ENCODE results near the gene KCNC1. TPM values are rescaled to one million over a fixed set of nuclear protein-coding genes. Genes with fewer than 3 reads are reported as not detected.

KCNC1 gene
- polyA plus RNA-seq, 1 donor from 2014 or later, result 8.9 TPM

GRCh38 chr11:17770048-17770652 is 35.6 kb downstream of the KCNC1 start:
- Histone ChIP-seq H3K79me2 (replicated peaks; ENCODE audit: insufficient read depth, low read length) (peaks cover 18% of the 10 kb centered on the region), H3K9ac (ENCODE audit: low read length) (no peak overlapping the region), H2AFZ (ENCODE audit: low read depth, low read length) (no peak overlapping the region), H4K20me1 (ENCODE audit: insufficient read depth) (no peaks in the 10 kb centered on the region), H3K9me3 (ENCODE audit: low read length) (no peaks in the 10 kb centered on the region), H3K4me3 (ENCODE audit: low read length) (no peak overlapping the region), H3K4me2 (ENCODE audit: low read length) (no peak overlapping the region), H3K27ac (ENCODE audit: low read length) (no peak overlapping the region), H3K36me3 (ENCODE audit: insufficient read depth, low read length) (no peaks in the 10 kb centered on the region), H3K9me2 (ENCODE audit: insufficient read depth, low read length) (no peaks in the 10 kb centered on the region), H3F3A (ENCODE audit: insufficient read depth, low read length, poor library complexity, severe bottlenecking) (no peaks in the 10 kb centered on the region), H3K27me3 (ENCODE audit: insufficient read depth, low read depth, low read length) (no peaks in the 10 kb centered on the region)
- no peak for TF ChIP-seq CTCF (IDR thresholded peaks at IDR 0.05; ENCODE audit: poor library complexity, severe bottlenecking)
- TF ChIP-seq MXI1 (conservative IDR thresholded peaks at IDR 0.05; ENCODE audit: poor library complexity, severe bottlenecking), result no peak
- TF ChIP-seq REST (IDR thresholded peaks at IDR 0.05; ENCODE audit: borderline replicate concordance), result no peak
- no peak for TF ChIP-seq EP300 (conservative IDR thresholded peaks at IDR 0.05; ENCODE audit: poor library complexity, severe bottlenecking)
- TF ChIP-seq EZH2 (IDR thresholded peaks at IDR 0.05; ENCODE audit: borderline replicate concordance, insufficient read depth, low read length, poor library complexity, severe bottlenecking), result no peak
- TF ChIP-seq RAD21 (conservative IDR thresholded peaks at IDR 0.05), result no peak
- no peak for TF ChIP-seq SMC3 (conservative IDR thresholded peaks at IDR 0.05; ENCODE audit: poor library complexity)
- TF ChIP-seq TAF1 (IDR thresholded peaks at IDR 0.05; ENCODE audit: low read depth), result no peak
- TF ChIP-seq POLR2AphosphoS5 (IDR thresholded peaks at IDR 0.05), result no peak

GRCh38 chr11:17770917-17771316 is 36.3 kb downstream of the KCNC1 start:
- no peaks in the 10 kb centered on the region for H3K27me3 ChIP-seq (ENCODE audit: insufficient read depth, low read depth, low read length)
- H3K9me3 ChIP-seq (ENCODE audit: low read length), result no peaks in the 10 kb centered on the region
- peaks cover 18% of the 10 kb centered on the region for H3K79me2 ChIP-seq (replicated peaks; ENCODE audit: insufficient read depth, low read length)
- H3K27ac ChIP-seq (ENCODE audit: low read length), result no peak overlapping the region
- no peaks in the 10 kb centered on the region for H3K36me3 ChIP-seq (ENCODE audit: insufficient read depth, low read length)
- H3K4me3 ChIP-seq (ENCODE audit: low read length), result no peak overlapping the region
- H3K9ac ChIP-seq (ENCODE audit: low read length), result no peak overlapping the region
- H3F3A ChIP-seq (ENCODE audit: insufficient read depth, low read length, poor library complexity, severe bottlenecking), result no peaks in the 10 kb centered on the region
- H3K4me2 ChIP-seq (ENCODE audit: low read length), result no peak overlapping the region
- H4K20me1 ChIP-seq (ENCODE audit: insufficient read depth), result no peaks in the 10 kb centered on the region
- no peaks in the 10 kb centered on the region for H3K9me2 ChIP-seq (ENCODE audit: insufficient read depth, low read length)
- H2AFZ ChIP-seq (ENCODE audit: low read depth, low read length), result no peak overlapping the region
- no peak for TF ChIP-seq CTCF (IDR thresholded peaks at IDR 0.05; ENCODE audit: poor library complexity, severe bottlenecking)
- TF ChIP-seq SMC3 (conservative IDR thresholded peaks at IDR 0.05; ENCODE audit: poor library complexity), result no peak
- no peak for TF ChIP-seq TAF1 (IDR thresholded peaks at IDR 0.05; ENCODE audit: low read depth)
- TF ChIP-seq EZH2 (IDR thresholded peaks at IDR 0.05; ENCODE audit: borderline replicate concordance, insufficient read depth, low read length, poor library complexity, severe bottlenecking), result no peak
- no peak for TF ChIP-seq RAD21 (conservative IDR thresholded peaks at IDR 0.05)
- no peak for TF ChIP-seq POLR2AphosphoS5 (IDR thresholded peaks at IDR 0.05)
- no peak for TF ChIP-seq MXI1 (conservative IDR thresholded peaks at IDR 0.05; ENCODE audit: poor library complexity, severe bottlenecking)
- TF ChIP-seq REST (IDR thresholded peaks at IDR 0.05; ENCODE audit: borderline replicate concordance), result no peak
- no peak for TF ChIP-seq EP300 (conservative IDR thresholded peaks at IDR 0.05; ENCODE audit: poor library complexity, severe bottlenecking)
